Effector memory CD8-positive, alpha-beta T cell (primary cell): ENCODE measurements around the gene THOC7.

Source experiments
- ATAC-seq: fragments of 150-1000 bp; cut with Tn5 transposase; replicated peaks from 2 replicates; pipeline ENCODE4 v1.10.0; 2021; ENCODE audit warnings: mild to moderate bottlenecking, moderate library complexity
- DNase-seq, 3 experiments: peaks; one replicate each; pipeline ENCODE4 v3.0.0; 2021
- H3K27ac Mint-ChIP-seq, 2 donors: one replicate each; pipeline ENCODE4 v1.8.0; 2022; ENCODE audit warnings: mild to moderate bottlenecking in 2 of 2, mixed read lengths in 2 of 2, moderate library complexity in 2 of 2
- H3K27me3 Mint-ChIP-seq, 2 donors: one replicate each; pipeline ENCODE4 v1.8.0; 2022; ENCODE audit warnings: mixed read lengths in 2 of 2
- H3K36me3 Mint-ChIP-seq: one replicate; pipeline ENCODE4 v1.8.0; 2022; ENCODE audit warnings: mild to moderate bottlenecking, moderate library complexity, mixed read lengths; ENCODE audit not compliant: insufficient read depth
- H3K4me1 Mint-ChIP-seq, 2 donors: one replicate each; pipeline ENCODE4 v1.8.0; 2022; ENCODE audit warnings: low read depth in 2 of 2, mixed read lengths in 2 of 2
- H3K4me3 Mint-ChIP-seq, 2 donors: one replicate each; pipeline ENCODE4 v1.8.0; 2022; ENCODE audit warnings: mild to moderate bottlenecking in 2 of 2, mixed read lengths in 2 of 2, moderate library complexity in 2 of 2
- H3K9me3 Mint-ChIP-seq, 2 donors: one replicate each; pipeline ENCODE4 v1.8.0; 2022; ENCODE audit warnings: mixed read lengths in 2 of 2

Gene THOC7

DNA sequence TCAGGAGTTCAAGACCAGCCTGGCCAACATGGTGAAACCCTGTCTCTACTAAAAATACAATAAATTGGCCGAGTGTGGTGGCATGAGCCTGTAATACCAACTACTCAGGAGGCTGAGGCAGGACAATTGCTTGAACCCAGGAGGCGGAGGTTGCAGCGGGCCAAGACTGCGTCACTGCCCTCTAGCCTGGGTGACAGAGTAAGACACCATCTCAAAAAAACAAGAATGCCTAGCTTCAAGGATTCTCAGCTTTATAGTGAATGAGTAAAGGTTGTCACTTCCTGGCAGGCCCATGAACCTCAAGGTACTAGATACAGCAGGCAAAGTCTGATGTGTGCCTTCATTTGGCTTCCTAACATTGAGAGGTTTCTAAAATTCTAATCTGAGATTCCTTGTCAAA is 14.4 kb downstream of the THOC7 start:
- no peak overlapping the region for H3K27ac Mint-ChIP-seq
- H3K4me3 Mint-ChIP-seq = no peak overlapping the region
- peaks cover 10 to 21% of the 10 kb centered on the region in 2 donors for H3K4me1 Mint-ChIP-seq
- H3K9me3 Mint-ChIP-seq = no peaks in the 10 kb centered on the region
- DNase-seq (no peak), ATAC-seq (no peak)
- H3K36me3 Mint-ChIP-seq = peaks cover 14% of the 10 kb centered on the region
- no peaks in the 10 kb centered on the region for H3K27me3 Mint-ChIP-seq

DNA sequence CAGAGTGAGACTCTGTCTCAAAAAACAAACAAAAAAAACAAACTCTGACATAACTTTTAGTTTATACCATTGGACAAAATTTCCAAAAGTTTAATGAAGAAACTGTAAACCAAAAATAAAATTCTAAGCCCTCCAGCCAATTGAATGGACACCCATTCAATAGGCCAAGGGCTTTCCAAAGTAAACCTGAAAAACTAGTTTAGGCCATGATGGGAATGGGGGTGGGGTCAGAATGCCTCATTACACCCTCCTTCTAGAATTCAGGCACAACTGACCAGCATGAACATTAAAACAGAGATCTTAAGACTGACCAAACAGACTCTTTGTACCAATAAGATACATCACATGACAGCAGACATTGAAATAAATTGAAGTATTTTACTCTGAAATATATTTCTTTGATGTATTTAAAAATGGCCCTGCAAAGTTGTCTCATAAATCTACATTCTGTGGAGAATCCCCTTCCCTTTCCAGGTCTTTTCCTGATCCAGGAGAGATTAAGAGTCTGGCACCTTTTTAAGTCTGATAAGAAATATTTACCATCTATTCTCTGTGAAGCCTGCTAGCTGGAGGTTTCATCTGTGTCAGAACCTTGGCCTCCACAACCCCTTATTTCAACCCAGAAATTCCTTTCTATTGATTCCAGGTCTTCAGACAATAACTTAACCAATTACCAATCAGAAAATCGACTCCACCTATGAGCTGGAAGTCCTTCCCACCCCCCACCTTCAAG is 15.7 kb downstream of the THOC7 start:
- Mint-ChIP-seq H3K27ac (peak overlapping the region; percentile 17 to 65), H3K4me3 (no peak overlapping the region), H3K36me3 (peaks cover 11% of the 10 kb centered on the region), H3K4me1 (peaks cover 14 to 21% of the 10 kb centered on the region in 2 donors), H3K9me3 (no peaks in the 10 kb centered on the region), H3K27me3 (no peaks in the 10 kb centered on the region)
- DNase-seq = no peak
- ATAC-seq = no peak

GRCh38 chr3:63845215-63845614 is 18.4 kb downstream of the THOC7 start:
- no peaks in the 10 kb centered on the region for H3K27me3 Mint-ChIP-seq
- no peaks in the 10 kb centered on the region for H3K9me3 Mint-ChIP-seq

DNA sequence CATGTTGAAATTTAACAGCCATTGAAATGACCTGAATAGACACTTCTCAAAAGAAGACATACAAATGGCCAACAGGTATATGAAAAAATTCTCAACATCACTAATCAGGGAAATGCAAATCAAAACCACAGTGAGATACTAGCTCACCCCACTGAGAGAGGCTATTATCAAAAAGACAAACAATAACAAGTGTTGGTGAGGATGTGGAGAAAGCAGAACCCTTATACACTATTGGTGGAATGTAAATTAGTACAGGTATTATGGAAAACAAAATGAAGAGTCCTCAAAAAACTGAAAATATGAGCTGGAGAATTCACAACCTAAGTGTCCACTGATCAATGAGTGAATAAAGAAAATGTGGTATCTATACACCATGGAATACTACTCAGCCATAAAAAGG is 21.5 kb downstream of the THOC7 start:
- Mint-ChIP-seq H3K4me3 (no peak overlapping the region), H3K4me1 (peaks cover 4 to 13% of the 10 kb centered on the region in 2 donors), H3K27ac (no peak overlapping the region), H3K9me3 (no peaks in the 10 kb centered on the region), H3K36me3 (peaks cover 4% of the 10 kb centered on the region), H3K27me3 (no peaks in the 10 kb centered on the region)
- no peak for ATAC-seq
- no peak for DNase-seq

More at GRCh38 chr3:63845215-63845614, 18.4 kb downstream of the THOC7 start:
- Mint-ChIP-seq H3K27ac (no peak overlapping the region), H3K4me3 (no peak overlapping the region), H3K36me3 (peaks cover 8% of the 10 kb centered on the region), H3K4me1 (peaks cover 9 to 14% of the 10 kb centered on the region in 2 donors)
- ATAC-seq = no peak
- DNase-seq = no peak

DNA sequence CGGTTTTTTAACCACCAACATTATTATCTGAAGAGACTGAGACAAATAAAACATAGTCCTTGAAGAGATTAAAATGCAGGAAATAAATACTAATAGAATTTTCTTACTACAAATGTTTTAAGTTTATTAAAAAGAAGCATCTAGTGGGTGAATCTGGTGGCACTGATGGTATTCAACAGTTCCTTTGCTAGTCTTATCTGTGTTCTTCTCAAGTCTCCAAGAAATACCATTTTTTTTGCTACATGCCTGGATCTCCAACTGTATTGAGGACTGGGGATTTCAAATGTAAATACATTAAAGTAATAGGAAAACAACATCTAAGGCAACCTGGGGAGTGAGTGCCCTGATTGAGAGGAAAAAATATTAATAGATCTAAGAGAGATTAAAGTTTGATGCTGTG is 21.9 kb downstream of the THOC7 start:
- peaks cover 4 to 13% of the 10 kb centered on the region in 2 donors for H3K4me1 Mint-ChIP-seq
- ATAC-seq (no peak), DNase-seq (no peak)
- no peaks in the 10 kb centered on the region for H3K9me3 Mint-ChIP-seq
- H3K4me3 Mint-ChIP-seq = no peak overlapping the region
- peaks cover 4% of the 10 kb centered on the region for H3K36me3 Mint-ChIP-seq
- no peaks in the 10 kb centered on the region for H3K27me3 Mint-ChIP-seq
- no peak overlapping the region for H3K27ac Mint-ChIP-seq

DNA sequence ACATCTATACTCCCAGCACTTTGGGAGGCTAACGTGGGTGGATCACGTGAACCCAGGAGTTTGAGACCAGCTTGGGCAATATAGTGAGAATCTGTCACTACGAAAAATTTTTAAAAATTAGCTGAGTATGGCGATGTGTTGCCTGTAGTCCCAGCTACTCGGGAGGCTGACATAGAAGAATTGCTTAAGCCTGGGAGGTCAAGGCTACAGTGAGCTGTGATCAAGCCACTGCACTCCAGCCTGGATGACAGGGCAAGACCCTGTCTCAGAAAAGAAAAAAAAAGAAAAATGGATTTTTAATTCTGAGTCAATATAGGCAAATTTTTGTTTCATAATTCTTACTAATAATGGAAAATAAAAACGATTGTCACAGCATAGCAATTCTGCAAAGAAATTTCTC is 31.2 kb downstream of the THOC7 start:
- Mint-ChIP-seq H3K4me1 (no peaks in the 10 kb centered on the region), H3K9me3 (no peaks in the 10 kb centered on the region), H3K27ac (no peak overlapping the region), H3K27me3 (no peaks in the 10 kb centered on the region), H3K4me3 (no peak overlapping the region), H3K36me3 (peaks cover 37% of the 10 kb centered on the region)
- ATAC-seq (no peak), DNase-seq (no peak)

DNA sequence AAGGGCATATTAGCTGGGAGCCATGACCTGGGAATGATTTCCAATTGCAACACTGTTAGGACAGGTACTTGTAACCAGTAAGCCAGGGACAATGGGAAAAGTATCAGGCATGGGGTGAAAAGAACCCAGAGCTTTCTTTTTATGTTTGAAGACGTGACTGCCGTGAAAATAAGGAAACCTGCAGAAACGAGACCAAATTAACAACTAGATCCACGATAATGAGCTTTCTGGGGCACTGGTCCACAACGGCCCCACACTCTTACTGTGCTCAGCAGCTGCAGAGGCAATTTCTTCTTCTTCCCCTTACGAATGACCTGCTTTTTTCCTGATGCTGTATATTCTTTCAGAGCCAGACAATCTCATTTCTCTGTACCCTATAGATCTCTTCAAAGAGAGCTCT is 33.1 kb downstream of the THOC7 start:
- Mint-ChIP-seq H3K4me1 (no peaks in the 10 kb centered on the region), H3K27ac (no peak overlapping the region), H3K4me3 (no peak overlapping the region), H3K36me3 (peaks cover 34% of the 10 kb centered on the region), H3K27me3 (no peaks in the 10 kb centered on the region), H3K9me3 (no peaks in the 10 kb centered on the region)
- ATAC-seq = no peak
- DNase-seq = no peak

GRCh38 chr3:63824309-63824708 is 39.3 kb downstream of the THOC7 start:
- no peaks in the 10 kb centered on the region for H3K27me3 Mint-ChIP-seq
- ATAC-seq (no peak), DNase-seq (no peak)
- no peak overlapping the region for H3K4me3 Mint-ChIP-seq
- no peak overlapping the region for H3K27ac Mint-ChIP-seq
- no peaks in the 10 kb centered on the region for H3K4me1 Mint-ChIP-seq
- H3K9me3 Mint-ChIP-seq = no peaks in the 10 kb centered on the region
- H3K36me3 Mint-ChIP-seq = no peaks in the 10 kb centered on the region

GRCh38 chr3:63819151-63819398 is 44.5 kb downstream of the THOC7 start, which contains the start of gene C3orf49:
C3orf49 (plus strand) TSS chr3:63819299; CDS start chr3:63819472, 173 bp downstream.
- Mint-ChIP-seq H3K27ac (no peak within 1 kb of the TSS), H3K36me3 (no peaks in the 10 kb centered on the region), H3K27me3 (no peaks in the 10 kb centered on the region), H3K4me3 (no peak within 1 kb of the TSS), H3K4me1 (peaks cover 9 to 15% of the 10 kb centered on the region in 2 donors), H3K9me3 (no peaks in the 10 kb centered on the region)
- DNase-seq (no peak), ATAC-seq (no peak)

DNA sequence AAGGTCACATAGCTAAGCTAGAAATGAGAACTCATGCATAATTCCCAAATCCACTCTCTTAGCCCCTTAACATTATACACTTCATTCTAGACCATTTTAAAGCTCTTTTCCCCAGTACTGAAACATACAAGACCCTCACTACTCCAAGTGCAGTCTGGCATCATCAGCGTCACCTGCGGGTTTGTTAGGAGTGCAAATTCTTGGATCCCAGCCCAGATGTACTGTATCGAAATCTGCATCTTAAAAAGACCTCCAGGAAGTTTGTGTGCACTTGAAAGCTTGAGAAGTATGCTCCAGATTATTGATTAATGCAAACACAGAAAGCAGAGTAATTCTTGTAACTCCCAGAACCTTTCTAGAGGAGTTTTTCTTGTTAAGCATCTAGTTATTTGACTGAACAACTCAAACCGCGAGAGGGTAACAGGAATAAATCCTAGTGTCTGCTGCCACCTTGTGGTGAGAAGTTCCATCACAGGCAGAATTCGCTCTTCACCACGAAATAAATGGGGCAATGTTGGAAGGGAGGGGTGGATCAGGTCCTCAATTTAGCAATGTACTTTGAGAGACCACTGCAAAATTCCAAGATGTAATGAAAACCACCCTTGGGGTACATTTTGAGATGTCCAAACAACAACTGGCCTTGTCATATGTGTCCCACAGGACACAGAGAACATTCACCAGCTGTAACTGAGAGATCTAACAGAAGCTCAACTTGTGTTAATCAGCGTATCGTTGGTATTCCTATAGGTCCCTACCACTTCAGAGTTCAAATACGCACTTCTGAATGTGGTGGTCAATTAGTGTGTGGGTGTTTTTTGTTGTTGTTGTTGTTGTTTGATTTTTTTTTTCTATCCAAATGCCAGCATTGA is 45.1 kb downstream of the THOC7 start:
- Mint-ChIP-seq H3K27me3 (no peaks in the 10 kb centered on the region), H3K4me3 (no peak overlapping the region), H3K27ac (no peak overlapping the region), H3K36me3 (no peaks in the 10 kb centered on the region), H3K9me3 (no peaks in the 10 kb centered on the region), H3K4me1 (peaks cover 9 to 15% of the 10 kb centered on the region in 2 donors)
- DNase-seq = peak; percentile 49 to 58 (median 57)
- peak; percentile 59 for ATAC-seq

GRCh38 chr3:63817225-63817624 is 46.4 kb downstream of the THOC7 start:
- Mint-ChIP-seq H3K4me3 (no peak overlapping the region), H3K4me1 (peaks cover 9 to 15% of the 10 kb centered on the region in 2 donors), H3K27me3 (no peaks in the 10 kb centered on the region), H3K27ac (no peak overlapping the region), H3K36me3 (no peaks in the 10 kb centered on the region), H3K9me3 (no peaks in the 10 kb centered on the region)
- no peak for ATAC-seq
- no peak for DNase-seq

DNA sequence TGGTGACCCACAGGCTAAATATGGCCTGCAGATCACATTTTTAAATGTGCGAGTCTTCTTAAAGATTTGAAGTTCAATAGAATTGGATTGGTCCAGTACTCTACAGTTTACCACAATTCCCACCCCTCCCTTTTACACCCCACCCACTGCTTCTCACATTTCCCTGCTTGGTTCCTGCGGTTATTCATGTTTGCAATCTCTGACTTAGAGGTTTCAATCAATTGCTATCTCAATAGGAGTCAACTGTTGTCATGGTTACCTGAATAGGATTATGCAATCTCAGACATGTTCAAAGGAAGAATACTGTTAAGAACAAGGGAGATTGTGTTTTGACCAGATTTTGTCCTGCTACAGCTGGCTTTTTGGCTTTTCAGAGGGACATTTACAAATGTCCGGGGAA is 49.4 kb downstream of the THOC7 start:
- no peak for DNase-seq
- H3K36me3 Mint-ChIP-seq = no peaks in the 10 kb centered on the region
- H3K27ac Mint-ChIP-seq = peak overlapping the region in 1 of 2 donors; percentile 67
- H3K4me3 Mint-ChIP-seq = no peak overlapping the region
- ATAC-seq = peak; percentile 39
- H3K4me1 Mint-ChIP-seq = peaks cover 9 to 15% of the 10 kb centered on the region in 2 donors
- H3K9me3 Mint-ChIP-seq = no peaks in the 10 kb centered on the region
- H3K27me3 Mint-ChIP-seq = no peaks in the 10 kb centered on the region

DNA sequence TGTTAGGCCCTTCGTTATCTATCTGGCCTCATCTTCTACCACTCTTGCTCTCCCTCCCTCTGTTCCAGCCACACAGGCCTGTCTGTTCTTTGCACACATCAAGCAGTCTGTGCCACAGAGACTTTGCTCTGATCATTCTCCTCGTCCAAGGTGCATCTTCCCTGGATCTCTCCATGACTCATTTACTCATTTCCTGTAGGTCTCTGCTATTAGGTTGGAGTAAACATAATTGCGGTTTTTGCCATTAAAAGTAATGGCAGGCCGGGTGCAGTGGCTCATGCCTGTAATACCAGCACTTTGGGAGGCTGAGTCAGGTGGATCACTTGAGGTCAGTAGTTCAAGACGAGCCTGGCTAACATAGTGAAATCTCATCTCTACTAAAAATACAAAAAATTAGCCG is 54.0 kb downstream of the THOC7 start:
- Mint-ChIP-seq H3K27ac (no peak overlapping the region), H3K4me3 (no peak overlapping the region), H3K36me3 (no peaks in the 10 kb centered on the region), H3K9me3 (no peaks in the 10 kb centered on the region), H3K4me1 (peaks cover 4% of the 10 kb centered on the region in 2 donors), H3K27me3 (no peaks in the 10 kb centered on the region)
- DNase-seq (no peak), ATAC-seq (no peak)

GRCh38 chr3:63808633-63809032 is 55.0 kb downstream of the THOC7 start:
- no peak overlapping the region for H3K27ac Mint-ChIP-seq
- no peaks in the 10 kb centered on the region for H3K27me3 Mint-ChIP-seq
- H3K4me3 Mint-ChIP-seq = no peak overlapping the region
- no peak for DNase-seq
- ATAC-seq = no peak
- H3K36me3 Mint-ChIP-seq = no peaks in the 10 kb centered on the region
- no peaks in the 10 kb centered on the region for H3K9me3 Mint-ChIP-seq
- no peaks in the 10 kb centered on the region for H3K4me1 Mint-ChIP-seq
